GM18498 (cell line): Measurements from ENCODE around the gene GRIP2.

Experiments
- ATAC-seq: cut with Tn5 transposase; IDR thresholded peaks from one replicate; pipeline ENCODE4 v1.9.1; 2021; ENCODE audit warnings: mild to moderate bottlenecking, moderate library complexity; ENCODE audit not compliant: unreplicated experiment

GRIP2 gene

GRCh38 chr3:14488286-14489041, 51.7 kb downstream of the GRIP2 start:
- ATAC-seq, result no peak

- ATAC-seq, result no peak
Measured at GRCh38 chr3:14487821-14488220, 52.3 kb downstream of the GRIP2 start.

DNA sequence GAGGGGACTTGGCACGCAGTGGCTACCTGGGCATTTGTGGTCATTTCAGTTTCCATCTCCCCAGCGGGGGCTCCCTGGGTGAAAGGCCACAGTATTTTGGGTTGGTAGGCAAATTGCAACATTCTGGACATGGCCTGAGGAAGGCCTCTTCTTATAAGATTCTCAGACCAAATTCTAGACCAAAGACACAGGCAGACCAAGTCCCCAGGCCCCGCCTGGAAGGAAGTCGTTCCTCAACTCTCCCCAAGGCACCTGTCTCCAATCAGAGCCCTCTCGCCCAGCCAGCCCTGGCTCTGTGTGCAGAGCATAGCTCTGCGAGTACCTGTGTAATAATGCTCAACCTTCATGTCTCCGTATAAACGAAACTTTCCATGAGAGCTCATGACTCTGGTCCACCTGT, 53.1 kb downstream of the GRIP2 start:
- no peak for ATAC-seq

- no peak for ATAC-seq
Measured at GRCh38 chr3:14486460-14486859, 53.7 kb downstream of the GRIP2 start.

GRCh38 chr3:14485981-14486380, 54.2 kb downstream of the GRIP2 start:
- no peak for ATAC-seq

DNA sequence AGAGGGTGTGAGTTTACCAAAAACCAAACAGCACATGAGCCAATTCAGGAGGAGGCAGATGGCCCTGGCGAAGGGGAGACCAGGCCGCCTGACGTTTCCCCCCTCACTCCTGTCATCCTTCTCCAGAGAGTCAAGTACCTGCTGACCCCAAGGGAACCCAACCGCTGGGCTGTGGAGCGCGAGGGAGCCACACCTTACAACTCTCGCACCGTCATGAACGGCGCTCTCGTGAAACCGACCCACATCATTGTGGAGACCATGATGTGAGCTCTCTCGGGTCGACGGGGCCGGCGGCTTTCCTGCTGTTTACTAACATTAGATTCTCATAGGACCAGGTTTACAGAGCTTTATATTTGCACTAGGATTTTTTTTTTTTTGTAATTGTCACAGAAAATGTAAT, 55.4 kb downstream of the GRIP2 start:
- ATAC-seq, result no peak

DNA sequence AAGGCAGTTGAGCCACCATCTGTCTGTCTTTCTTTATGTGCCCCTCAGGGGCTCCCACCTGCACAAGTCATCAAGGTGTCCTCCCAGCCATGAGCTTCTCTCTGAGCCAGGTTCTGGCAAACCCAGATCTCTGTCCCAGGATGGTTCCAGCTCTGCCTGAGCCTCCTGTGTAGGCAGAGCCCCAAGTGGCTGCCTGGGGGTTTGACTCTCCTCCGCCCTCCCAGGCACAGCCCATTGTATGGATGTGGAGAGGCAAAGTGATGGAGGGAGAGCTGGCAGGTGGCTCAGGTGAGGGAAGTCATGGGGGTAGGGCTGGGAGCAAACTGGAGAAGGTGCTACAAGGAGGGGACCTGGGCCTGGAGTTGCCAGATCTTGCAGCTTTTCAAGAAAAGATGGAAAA, 56.9 kb downstream of the GRIP2 start:
- ATAC-seq, result no peak

- ATAC-seq, result no peak
Measured at GRCh38 chr3:14482271-14482721, 57.8 kb downstream of the GRIP2 start.

DNA sequence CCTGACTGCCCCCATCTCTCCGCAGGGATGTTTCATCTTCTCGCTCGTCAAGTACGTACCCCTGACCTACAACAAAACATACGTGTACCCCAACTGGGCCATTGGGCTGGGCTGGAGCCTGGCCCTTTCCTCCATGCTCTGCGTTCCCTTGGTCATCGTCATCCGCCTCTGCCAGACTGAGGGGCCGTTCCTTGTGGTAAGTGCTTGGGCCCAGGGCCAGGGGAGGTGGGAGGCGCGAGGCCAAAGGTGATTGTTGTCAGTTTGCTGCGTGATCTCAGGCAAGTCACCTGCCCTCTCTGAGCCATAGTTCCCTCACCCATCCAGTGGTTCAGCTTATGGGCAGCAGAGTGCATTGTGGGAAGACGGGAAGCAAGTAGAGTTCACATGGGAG, 58.5 kb downstream of the GRIP2 start:
- no peak for ATAC-seq

GRCh38 chr3:14481018-14481645, 59.0 kb downstream of the GRIP2 start:
- ATAC-seq, result no peak

- no peak for ATAC-seq
Measured at GRCh38 chr3:14480207-14481017, 59.7 kb downstream of the GRIP2 start.

DNA sequence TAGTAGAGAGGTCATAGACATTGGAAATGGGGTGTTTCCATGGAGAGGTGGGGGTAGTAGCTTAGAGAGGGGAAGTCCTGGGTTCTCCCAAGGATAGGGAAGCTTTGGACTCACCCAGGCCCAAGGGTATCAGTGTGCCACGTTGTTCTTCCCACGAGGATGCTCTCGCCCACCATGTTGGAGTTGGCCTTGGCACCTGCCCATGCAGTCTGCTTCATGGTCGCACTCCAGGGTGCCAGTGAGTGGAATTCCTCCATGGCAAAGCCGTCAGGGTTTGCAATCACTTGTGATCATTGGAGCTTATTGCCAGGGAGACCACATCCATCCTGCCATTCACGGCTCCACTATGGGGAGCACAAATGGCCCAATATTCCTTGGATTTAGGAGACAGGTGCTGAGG, 60.6 kb downstream of the GRIP2 start:
- ATAC-seq, result no peak

- no peak for ATAC-seq
Measured at GRCh38 chr3:14478956-14479550, 61.1 kb downstream of the GRIP2 start.

DNA sequence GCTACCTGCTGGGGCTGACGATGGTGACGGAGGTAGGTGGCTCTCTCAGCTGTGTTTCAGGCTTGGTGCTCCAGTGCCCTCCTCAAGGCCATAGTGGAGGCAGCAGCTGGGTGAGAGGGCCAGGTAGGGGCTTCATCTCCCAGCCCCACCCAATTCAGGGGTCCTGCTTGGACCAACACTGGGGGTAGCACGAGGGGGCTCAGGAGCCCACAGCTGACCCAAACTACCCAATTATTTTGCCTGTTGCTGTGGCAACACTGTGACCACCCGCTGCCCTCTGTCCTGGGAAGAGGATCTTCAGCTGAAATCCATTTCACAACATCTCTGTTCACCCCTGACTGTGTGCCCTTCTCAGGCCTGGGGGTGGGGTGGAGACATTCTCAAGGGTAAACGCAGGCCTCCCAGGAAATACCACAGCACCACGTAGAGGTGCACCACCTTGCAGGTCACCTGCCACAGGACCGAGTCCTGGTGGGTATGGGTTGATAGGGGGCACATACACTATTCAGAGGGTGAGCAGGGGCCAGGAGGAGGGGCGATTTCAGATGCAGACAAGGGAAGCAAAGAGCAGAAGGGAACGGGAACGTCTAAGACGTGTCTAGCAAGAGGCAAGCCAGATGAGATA, 62.7 kb downstream of the GRIP2 start:
- ATAC-seq, result no peak

DNA sequence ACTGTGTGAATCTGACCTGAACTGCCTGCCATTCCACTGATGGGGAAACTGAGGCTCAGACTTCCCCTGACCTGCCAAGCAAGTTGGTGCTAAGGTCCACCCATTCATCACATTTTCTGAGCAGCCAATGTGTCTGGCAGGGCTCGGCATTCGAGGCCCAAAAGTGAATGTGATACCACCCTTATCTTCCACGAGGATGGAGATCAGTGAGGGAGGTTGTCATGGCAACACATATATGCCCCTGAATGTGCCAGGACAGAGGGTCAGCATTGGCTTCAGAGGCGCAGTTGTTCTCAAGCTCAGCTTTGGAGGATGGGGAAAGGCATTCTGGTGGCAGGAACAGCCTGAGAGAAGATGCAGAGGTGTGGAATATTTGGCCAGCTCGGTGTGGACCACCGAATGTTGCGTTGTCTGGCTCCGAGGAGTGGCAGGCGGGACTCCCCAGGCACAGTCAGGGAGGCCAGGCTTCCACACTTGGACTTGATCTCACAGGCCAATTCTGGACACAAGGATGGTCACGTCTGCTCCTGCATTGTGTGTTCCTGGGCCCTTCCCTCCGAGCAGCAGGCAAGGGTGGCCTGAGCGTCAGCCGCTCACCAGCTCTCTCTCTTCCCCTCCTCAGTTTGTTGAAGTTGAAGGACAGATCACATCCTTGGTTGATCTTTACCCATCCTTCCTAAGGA, 63.4 kb downstream of the GRIP2 start:
- ATAC-seq, result no peak

GRCh38 chr3:14475621-14476020, 64.5 kb downstream of the GRIP2 start:
- ATAC-seq, result no peak

DNA sequence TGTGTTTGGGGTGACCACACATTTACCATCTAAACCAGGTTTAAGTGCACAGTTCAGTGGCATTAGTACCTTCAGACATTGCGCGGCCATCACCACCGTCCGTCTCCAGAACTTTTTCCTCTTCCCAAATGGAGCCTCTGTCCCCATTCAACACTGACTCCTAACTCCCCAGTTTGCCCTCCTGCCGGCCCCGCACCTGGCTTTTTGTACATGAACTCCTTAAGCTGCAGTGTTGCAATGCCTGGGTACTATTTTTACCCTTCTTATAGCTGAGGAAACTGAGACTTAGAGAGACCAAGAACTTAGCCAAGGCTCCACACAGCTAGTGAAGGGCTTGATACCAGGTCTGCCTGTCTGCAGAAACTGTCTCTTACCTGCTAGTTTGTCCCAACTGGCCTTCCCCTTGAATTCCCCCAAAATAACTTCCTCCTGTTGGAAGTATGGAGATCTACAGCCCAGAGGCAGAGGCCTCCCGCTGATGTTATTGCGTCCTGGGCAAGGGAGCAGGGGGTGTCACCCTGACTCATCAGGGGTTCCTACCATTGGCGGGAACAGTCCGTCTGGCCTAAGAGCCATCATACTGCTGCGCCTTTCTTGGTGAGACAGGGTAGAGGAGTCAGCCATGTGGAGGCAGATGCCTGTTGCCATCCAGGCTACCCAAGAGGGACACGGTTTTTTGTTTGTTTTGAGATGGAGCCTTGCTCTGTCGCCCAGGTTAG, 65.6 kb downstream of the GRIP2 start:
- no peak for ATAC-seq

GRCh38 chr3:14473411-14473891, 66.7 kb downstream of the GRIP2 start:
- no peak for ATAC-seq

DNA sequence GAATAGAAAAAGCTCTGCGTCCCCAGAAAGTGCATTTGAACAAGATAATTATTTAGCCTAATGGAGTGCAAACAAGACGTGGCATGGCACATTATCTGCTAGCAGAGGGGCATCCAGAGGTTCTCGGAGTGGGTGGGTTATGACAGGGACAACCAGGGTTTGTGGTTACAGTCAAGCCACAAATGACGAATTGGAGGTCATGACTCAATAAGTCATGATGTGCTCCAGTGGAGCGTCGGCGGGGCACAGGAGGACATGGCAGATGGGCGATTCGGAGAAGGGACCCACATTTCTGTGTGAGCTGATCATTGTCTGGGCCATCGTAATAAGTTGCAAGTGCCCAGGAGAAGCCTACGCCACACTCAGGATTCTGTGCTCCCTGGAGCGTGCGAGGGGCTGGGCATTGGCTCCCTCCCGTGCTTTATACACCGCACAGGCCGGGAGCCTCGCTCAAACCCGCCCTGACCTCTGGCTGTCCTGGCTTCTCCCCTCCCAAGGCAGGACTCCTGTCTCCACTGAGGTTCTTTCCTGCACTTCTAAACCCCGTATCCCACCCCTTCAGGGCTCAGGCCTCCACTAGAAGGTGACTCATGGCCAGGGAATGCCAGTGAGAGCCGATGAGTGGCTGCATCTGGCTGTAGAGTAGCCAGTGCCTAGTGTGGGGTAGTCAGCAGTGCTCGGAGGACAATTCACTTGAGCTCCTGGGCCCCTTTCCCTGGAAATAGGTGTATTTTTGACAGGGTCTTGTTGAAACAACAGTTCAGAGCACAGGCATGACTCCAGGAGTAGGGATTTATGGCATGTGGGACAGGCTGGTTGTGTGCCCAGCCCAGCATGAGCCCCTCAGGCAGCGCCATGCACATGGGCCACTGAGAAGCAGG, 67.4 kb downstream of the GRIP2 start:
- ATAC-seq, result no peak
